Fibroblast of lung (primary cell): ENCODE measurements around the gene ARFGAP1. TPM values are rescaled to one million over a fixed set of nuclear protein-coding genes. Genes with fewer than 3 reads are reported as not detected.

Experiments used
- DNase-seq, 2 donors: peaks; one replicate each; pipeline versions ENCODE4 v3.0.0 to v3.0.0-alpha.2; 2010; ENCODE audit warnings: low read depth in 2 of 2
- H2AFZ ChIP-seq: 2 replicates; pipeline ENCODE4 v1.5.1; 2012; ENCODE audit warnings: low read length, control low read depth, inconsistent platforms
- H3K27ac ChIP-seq: 2 replicates; pipeline ENCODE4 v1.5.1; 2011; ENCODE audit warnings: low read length, control low read depth; ENCODE audit not compliant: insufficient read depth
- H3K27me3 ChIP-seq: 2 replicates; pipeline ENCODE4 v1.5.1; 2011; ENCODE audit warnings: mild to moderate bottlenecking, low read length; ENCODE audit not compliant: control insufficient read depth, insufficient read depth
- H3K36me3 ChIP-seq: 2 replicates; pipeline ENCODE4 v1.5.1; 2011; ENCODE audit warnings: low read length; ENCODE audit not compliant: control insufficient read depth, insufficient read depth
- H3K4me1 ChIP-seq: 2 replicates; pipeline ENCODE4 v1.5.1; 2011; ENCODE audit warnings: low read length; ENCODE audit not compliant: control insufficient read depth, insufficient read depth; ENCODE audit errors: extremely low read depth
- H3K4me2 ChIP-seq: 2 replicates; pipeline ENCODE4 v1.5.1; 2011; ENCODE audit warnings: low read length, control low read depth; ENCODE audit not compliant: insufficient read depth; ENCODE audit errors: extremely low read depth
- H3K4me3 ChIP-seq, 4 experiments: fragments of 200-600 bp in 1 of 4; sonication (generic) in 1 of 4; replicated peaks in 1 of 4; 2 replicates each; pipeline ENCODE4 v1.5.1; 2011 to 2016; ENCODE audit warnings: low read length in 4 of 4, low read depth in 3 of 4, mild to moderate bottlenecking in 3 of 4, control low read depth in 2 of 4, inconsistent platforms in 1 of 4, mixed read lengths in 1 of 4; ENCODE audit not compliant: insufficient read depth in 1 of 4; ENCODE audit errors: control extremely low read depth in 1 of 4
- H3K79me2 ChIP-seq: 2 replicates; pipeline ENCODE4 v1.5.1; 2012; ENCODE audit warnings: mild to moderate bottlenecking, low read length, inconsistent platforms; ENCODE audit not compliant: control insufficient read depth, insufficient read depth
- H3K9ac ChIP-seq: 2 replicates; pipeline ENCODE4 v1.5.1; 2011; ENCODE audit warnings: mild to moderate bottlenecking, low read length, control low read depth; ENCODE audit not compliant: insufficient read depth
- H3K9me3 ChIP-seq: 2 replicates; pipeline ENCODE4 v1.5.1; 2012; ENCODE audit warnings: low read depth, low read length; ENCODE audit not compliant: control insufficient read depth, insufficient read depth
- H4K20me1 ChIP-seq: 2 replicates; pipeline ENCODE4 v1.5.1; 2011; ENCODE audit warnings: low read length; ENCODE audit not compliant: control insufficient read depth, insufficient read depth; ENCODE audit errors: extremely low read depth
- EZH2 ChIP-seq: IDR thresholded peaks from 2 replicates; pipeline ENCODE4 v1.5.1; 2012; ENCODE audit warnings: low read length, control low read depth, mild to moderate bottlenecking; ENCODE audit errors: missing control alignments
- polyA plus RNA-seq, 2 donors: library from polyadenylated mRNA; depleted of rRNA in 1 of 2; stranded (reverse) in 1 of 2; unstranded in 1 of 2; fragments of >200 nt; gene quantifications; 2 replicates each; pipeline ENCODE4 v1.2.1, GENCODE V29; 2011 to 2012; ENCODE audit warnings: missing spikeins in 1 of 2
- total RNA-seq: library from RNA; depleted of rRNA; stranded (reverse); fragments of >200 nt; gene quantifications from 2 replicates; pipeline ENCODE4 v1.2.1, GENCODE V29; 2014
- TF ChIP-seq, protein P1 (sequence below), 2 donors: IDR thresholded peaks in 1 of 2; conservative IDR thresholded peaks in 1 of 2; 1 replicate in 1 of 2; 2 replicates in 1 of 2; pipeline ENCODE4 v1.5.1; 2011 to 2012; ENCODE audit warnings: low read length in 2 of 2, control low read depth in 1 of 2, inconsistent platforms in 1 of 2, low read depth in 1 of 2, mild to moderate bottlenecking in 1 of 2

The ARFGAP1 gene
- total and polyA plus RNA-seq, 2 donors (not counting 1 experiment from before 2014, with no cell fraction given): 37.6 to 42.9 TPM

DNA sequence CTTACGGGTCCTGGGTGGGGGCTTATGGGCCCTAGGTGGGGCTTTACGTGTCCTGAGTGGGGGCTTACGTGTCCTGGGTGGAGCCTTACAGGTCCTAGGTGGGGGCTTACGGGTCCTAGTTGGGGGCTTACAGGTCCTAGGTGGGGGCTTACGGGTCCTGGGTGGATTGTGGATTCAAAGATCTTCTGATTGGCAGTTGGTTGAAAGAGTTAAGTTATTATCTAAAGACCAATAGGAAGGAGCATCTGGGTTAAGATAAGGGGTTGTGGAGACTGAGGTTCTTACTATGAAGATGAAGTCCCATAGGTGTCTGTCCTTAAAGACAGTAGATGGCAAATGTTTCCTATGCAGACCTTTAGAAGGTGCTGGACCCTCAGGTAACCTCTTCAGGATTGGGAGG, 45.4 kb upstream of the ARFGAP1 start:
- no peak for DNase-seq
- H3K9me3 ChIP-seq: no peaks in the 10 kb centered on the region
- no peaks in the 10 kb centered on the region for H3K79me2 ChIP-seq
- H3K27ac ChIP-seq: no peak overlapping the region
- no peak overlapping the region for H3K4me2 ChIP-seq
- H3K27me3 ChIP-seq: peaks cover 7% of the 10 kb centered on the region
- no peaks in the 10 kb centered on the region for H3K36me3 ChIP-seq
- no peaks in the 10 kb centered on the region for H4K20me1 ChIP-seq
- H3K4me1 ChIP-seq: peaks cover 11% of the 10 kb centered on the region
- no peak overlapping the region for H3K9ac ChIP-seq
- H2AFZ ChIP-seq: no peak overlapping the region
- TF ChIP-seq, protein P1, sequence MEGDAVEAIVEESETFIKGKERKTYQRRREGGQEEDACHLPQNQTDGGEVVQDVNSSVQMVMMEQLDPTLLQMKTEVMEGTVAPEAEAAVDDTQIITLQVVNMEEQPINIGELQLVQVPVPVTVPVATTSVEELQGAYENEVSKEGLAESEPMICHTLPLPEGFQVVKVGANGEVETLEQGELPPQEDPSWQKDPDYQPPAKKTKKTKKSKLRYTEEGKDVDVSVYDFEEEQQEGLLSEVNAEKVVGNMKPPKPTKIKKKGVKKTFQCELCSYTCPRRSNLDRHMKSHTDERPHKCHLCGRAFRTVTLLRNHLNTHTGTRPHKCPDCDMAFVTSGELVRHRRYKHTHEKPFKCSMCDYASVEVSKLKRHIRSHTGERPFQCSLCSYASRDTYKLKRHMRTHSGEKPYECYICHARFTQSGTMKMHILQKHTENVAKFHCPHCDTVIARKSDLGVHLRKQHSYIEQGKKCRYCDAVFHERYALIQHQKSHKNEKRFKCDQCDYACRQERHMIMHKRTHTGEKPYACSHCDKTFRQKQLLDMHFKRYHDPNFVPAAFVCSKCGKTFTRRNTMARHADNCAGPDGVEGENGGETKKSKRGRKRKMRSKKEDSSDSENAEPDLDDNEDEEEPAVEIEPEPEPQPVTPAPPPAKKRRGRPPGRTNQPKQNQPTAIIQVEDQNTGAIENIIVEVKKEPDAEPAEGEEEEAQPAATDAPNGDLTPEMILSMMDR (conservative IDR thresholded peaks at IDR 0.05 in 1 of 2, IDR thresholded peaks at IDR 0.05 in 1 of 2; ENCODE audit: low read depth in 1 of 2, low read length in 2 of 2): no peak
- no peak for TF ChIP-seq EZH2
- no peak overlapping the region for H3K4me3 ChIP-seq

GRCh38 chr20:63228806-63229205, 43.8 kb upstream of the ARFGAP1 start:
- Histone ChIP-seq H3K4me1 (peaks cover 16% of the 10 kb centered on the region), H3K9me3 (no peaks in the 10 kb centered on the region), H3K79me2 (no peaks in the 10 kb centered on the region), H3K9ac (no peak overlapping the region), H3K36me3 (no peaks in the 10 kb centered on the region), H3K4me2 (no peak overlapping the region), H3K4me3 (no peak overlapping the region), H3K27me3 (peaks cover 7% of the 10 kb centered on the region), H3K27ac (no peak overlapping the region), H2AFZ (no peak overlapping the region), H4K20me1 (no peaks in the 10 kb centered on the region)
- TF ChIP-seq EZH2: no peak
- TF ChIP-seq, protein P1 (conservative IDR thresholded peaks at IDR 0.05 in 1 of 2, IDR thresholded peaks at IDR 0.05 in 1 of 2; ENCODE audit: low read depth in 1 of 2, low read length in 2 of 2): no peak
- no peak for DNase-seq

DNA sequence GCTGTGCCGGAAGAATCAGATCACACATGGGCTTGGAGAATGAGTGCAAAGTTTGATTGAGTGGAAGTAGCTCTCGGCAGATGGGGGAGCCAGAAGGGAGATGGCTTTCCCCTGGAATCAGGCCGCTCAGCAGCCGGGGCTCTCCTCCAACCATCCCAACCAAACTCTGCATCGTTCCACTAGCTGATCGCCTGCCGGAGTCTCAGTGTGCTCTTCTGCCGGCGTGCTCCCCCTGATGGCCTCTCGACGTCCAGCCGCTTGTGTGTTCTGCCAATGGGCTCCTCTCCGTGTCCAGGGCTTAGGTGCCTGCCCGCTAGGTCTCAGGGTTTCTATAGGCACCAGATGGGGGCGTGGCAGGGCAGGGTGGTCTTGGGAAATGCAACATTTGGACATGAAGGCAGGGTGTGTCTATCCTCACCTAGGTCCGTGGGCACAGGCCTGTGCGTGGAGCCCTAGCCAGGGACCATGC, 41.8 kb upstream of the ARFGAP1 start:
- Histone ChIP-seq H3K4me3 (no peak overlapping the region), H3K4me2 (no peak overlapping the region), H3K9me3 (no peaks in the 10 kb centered on the region), H3K36me3 (no peaks in the 10 kb centered on the region), H3K79me2 (no peaks in the 10 kb centered on the region), H3K9ac (no peak overlapping the region), H3K4me1 (peaks cover 14% of the 10 kb centered on the region), H3K27ac (no peak overlapping the region), H2AFZ (peak overlapping the region; percentile 42), H4K20me1 (no peaks in the 10 kb centered on the region), H3K27me3 (peaks cover 7% of the 10 kb centered on the region)
- peak; percentile 68 to 73 for DNase-seq
- TF ChIP-seq EZH2: peak; percentile 47
- TF ChIP-seq, protein P1 (conservative IDR thresholded peaks at IDR 0.05 in 1 of 2, IDR thresholded peaks at IDR 0.05 in 1 of 2; ENCODE audit: low read depth in 1 of 2, low read length in 2 of 2): peak; percentile 68 to 78
